Ishikawa (cell line): ENCODE data around the gene EXOG.

ENCODE experiments used
- EGR1 ChIP-seq: IDR thresholded peaks from 2 replicates; pipeline ENCODE4 v1.6.1; 2012
- MAX ChIP-seq: IDR thresholded peaks from 2 replicates; pipeline ENCODE4 v1.6.1; 2012
- TAF1 ChIP-seq: IDR thresholded peaks from 2 replicates; pipeline ENCODE4 v1.6.1; 2012; ENCODE audit warnings: low read depth, mild to moderate bottlenecking
- TEAD4 ChIP-seq: IDR thresholded peaks from 2 replicates; pipeline ENCODE4 v1.6.1; 2012
- YY1 ChIP-seq: IDR thresholded peaks from 2 replicates; pipeline ENCODE4 v1.6.1; 2012; ENCODE audit warnings: low read depth

DNA sequence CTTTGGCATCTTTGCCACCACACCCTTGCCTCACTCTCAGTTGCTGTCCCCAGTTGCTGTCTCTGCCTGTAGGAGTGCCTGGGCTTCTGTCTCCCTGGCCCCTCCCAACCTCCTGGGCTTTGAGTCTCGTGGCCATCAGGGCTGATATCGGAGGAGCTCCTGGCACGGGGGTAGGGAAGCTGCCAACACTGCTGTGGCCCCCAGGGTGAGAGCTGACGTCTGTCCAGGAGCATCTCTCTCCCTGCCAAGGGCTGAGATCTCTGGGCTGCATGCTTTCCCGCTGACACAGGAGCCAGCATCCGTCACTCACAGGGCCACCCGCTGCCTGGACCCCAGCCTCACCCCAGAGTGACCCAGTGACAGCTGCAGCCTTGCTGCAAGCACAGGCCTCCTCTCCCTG, 47.4 kb downstream of the EXOG start:
- TF ChIP-seq EGR1 (no peak), TAF1 (no peak), MAX (no peak), TEAD4 (no peak), YY1 (no peak)
